Ascending aorta (tissue), 2 donors: Measurements from ENCODE around the gene CADM1. TPM values are rescaled to one million over a fixed set of nuclear protein-coding genes. Genes with fewer than 3 reads are reported as not detected.

Experiments
- DNase-seq, 2 donors: peaks; one replicate each; pipeline ENCODE4 v3.0.0-alpha.2; 2019; ENCODE audit warnings: low spot score in 2 of 2
- H3K27ac ChIP-seq, 2 donors: fragments of 200-600 bp; sonication (generic); one replicate each; pipeline ENCODE4 v1.5.1; 2016 to 2017; ENCODE audit warnings: mild to moderate bottlenecking in 1 of 2
- H3K27me3 ChIP-seq: fragments of 200-600 bp; sonication (generic); one replicate; pipeline ENCODE4 v1.5.1; 2017
- H3K36me3 ChIP-seq, 2 donors: fragments of 200-600 bp; sonication (generic); one replicate each; pipeline ENCODE4 v1.5.1; 2016
- H3K4me1 ChIP-seq, 2 donors: fragments of 200-600 bp; sonication (generic); one replicate each; pipeline ENCODE4 v1.5.1; 2016 to 2017; ENCODE audit warnings: mild to moderate bottlenecking in 1 of 2
- H3K4me3 ChIP-seq, 2 donors: fragments of 200-600 bp; sonication (generic); one replicate each; pipeline ENCODE4 v1.5.1; 2016 to 2017; ENCODE audit warnings: mild to moderate bottlenecking in 1 of 2
- H3K9me3 ChIP-seq, 2 donors: fragments of 200-600 bp; sonication (generic); one replicate each; pipeline ENCODE4 v1.5.1; 2016
- intact Hi-C: fragments of 100-400 bp; cut with DNase I; formaldehyde crosslinking; loops from one replicate; pipeline ENCODE4 v1.15.1; 2023
- total RNA-seq: library from RNA; depleted of rRNA; stranded (reverse); fragments of >200 nt; gene quantifications from one replicate; pipeline ENCODE4 v1.1.0, GENCODE V29; 2016
- TF ChIP-seq, protein P1 (sequence below), 3 experiments: fragments of 200-600 bp in 2 of 3; fragments of 450-650 bp in 1 of 3; sonication (generic) in 2 of 3; IDR thresholded peaks; one replicate each; pipeline ENCODE4 v1.5.1; 2016 to 2019; ENCODE audit warnings: antibody characterized with exemption in 3 of 3, mild to moderate bottlenecking in 1 of 3, moderate library complexity in 1 of 3

The CADM1 gene
- total RNA-seq, 1 donor from 2014 or later, result 2.4 TPM

DNA sequence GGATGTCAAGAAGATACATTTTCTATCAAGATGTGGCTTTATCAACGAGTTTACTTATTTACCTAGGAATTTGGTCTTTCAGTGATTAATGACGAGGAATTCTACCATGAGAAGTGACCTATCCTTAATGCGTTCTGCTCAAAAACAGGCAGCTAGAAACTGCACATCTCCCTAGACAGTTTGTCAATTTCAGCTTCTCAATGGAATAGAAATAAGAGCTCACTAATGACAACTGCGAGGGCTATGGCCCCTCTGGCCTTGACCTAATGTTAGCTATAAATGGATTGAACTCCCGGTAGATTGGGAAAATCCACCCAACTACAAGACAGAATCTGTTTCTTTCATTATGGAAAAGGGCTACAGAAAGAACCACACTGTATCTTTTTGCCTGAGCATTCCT lies 223.4 kb downstream of the CADM1 start:
- intact Hi-C loops, result no loop called here
- H3K4me1 ChIP-seq, result no peaks in the 10 kb centered on the region
- H3K4me3 ChIP-seq, result no peak overlapping the region
- no peak overlapping the region for H3K27ac ChIP-seq
- H3K9me3 ChIP-seq, result no peaks in the 10 kb centered on the region
- TF ChIP-seq, protein P1, sequence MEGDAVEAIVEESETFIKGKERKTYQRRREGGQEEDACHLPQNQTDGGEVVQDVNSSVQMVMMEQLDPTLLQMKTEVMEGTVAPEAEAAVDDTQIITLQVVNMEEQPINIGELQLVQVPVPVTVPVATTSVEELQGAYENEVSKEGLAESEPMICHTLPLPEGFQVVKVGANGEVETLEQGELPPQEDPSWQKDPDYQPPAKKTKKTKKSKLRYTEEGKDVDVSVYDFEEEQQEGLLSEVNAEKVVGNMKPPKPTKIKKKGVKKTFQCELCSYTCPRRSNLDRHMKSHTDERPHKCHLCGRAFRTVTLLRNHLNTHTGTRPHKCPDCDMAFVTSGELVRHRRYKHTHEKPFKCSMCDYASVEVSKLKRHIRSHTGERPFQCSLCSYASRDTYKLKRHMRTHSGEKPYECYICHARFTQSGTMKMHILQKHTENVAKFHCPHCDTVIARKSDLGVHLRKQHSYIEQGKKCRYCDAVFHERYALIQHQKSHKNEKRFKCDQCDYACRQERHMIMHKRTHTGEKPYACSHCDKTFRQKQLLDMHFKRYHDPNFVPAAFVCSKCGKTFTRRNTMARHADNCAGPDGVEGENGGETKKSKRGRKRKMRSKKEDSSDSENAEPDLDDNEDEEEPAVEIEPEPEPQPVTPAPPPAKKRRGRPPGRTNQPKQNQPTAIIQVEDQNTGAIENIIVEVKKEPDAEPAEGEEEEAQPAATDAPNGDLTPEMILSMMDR (IDR thresholded peaks at IDR 0.05), result no peak
- DNase-seq, result no peak
- H3K27me3 ChIP-seq, result no peaks in the 10 kb centered on the region
- H3K36me3 ChIP-seq, result no peaks in the 10 kb centered on the region

DNA sequence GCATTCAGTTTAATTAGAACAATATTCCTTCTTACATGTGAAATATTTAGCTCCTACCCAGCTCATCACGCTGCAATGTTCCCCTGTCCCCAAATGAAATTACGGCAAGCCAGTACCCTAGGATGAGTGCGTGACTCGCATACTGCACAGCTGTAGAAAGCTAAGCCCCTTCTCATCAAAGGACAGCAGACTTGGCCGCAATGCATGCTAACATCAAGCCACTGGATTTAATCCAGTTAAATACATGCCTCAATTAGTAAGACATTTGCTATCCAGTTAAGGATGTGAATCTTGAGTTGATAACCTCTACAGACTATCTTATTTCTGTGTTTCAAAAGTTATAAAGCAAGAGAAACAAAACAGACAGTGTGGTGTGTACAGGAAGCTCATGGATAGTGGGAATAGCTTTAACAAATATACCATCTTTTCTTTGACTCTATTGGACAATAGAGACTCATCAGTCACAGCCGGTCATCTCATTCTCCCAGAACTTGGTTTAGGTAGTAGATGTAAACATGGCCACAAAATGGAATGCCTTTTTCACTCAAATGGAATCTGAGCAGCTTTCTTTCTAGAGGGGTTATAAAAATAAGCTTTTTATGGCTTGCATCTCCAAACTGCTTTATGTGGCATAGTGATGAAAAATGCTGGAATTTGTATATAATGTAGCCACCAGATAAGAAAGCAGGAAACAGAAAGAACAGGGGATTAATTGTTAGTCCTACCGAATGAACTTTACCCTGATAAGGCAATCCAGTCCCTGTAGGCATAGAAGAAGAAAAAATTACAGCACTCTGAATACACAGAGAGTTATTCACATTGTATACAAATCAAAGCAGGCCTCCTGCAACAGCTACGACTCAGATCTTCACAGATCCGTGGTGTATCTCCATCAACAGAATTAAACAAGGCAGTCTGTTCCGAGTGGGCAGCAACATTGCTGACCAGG lies 224.1 kb downstream of the CADM1 start:
- Histone ChIP-seq H3K9me3 (no peaks in the 10 kb centered on the region), H3K27ac (no peak overlapping the region), H3K36me3 (no peaks in the 10 kb centered on the region), H3K27me3 (no peaks in the 10 kb centered on the region), H3K4me3 (no peak overlapping the region), H3K4me1 (no peaks in the 10 kb centered on the region)
- TF ChIP-seq, protein P1 (IDR thresholded peaks at IDR 0.05), result no peak
- intact Hi-C loops, result no loop called here
- DNase-seq, result no peak

DNA sequence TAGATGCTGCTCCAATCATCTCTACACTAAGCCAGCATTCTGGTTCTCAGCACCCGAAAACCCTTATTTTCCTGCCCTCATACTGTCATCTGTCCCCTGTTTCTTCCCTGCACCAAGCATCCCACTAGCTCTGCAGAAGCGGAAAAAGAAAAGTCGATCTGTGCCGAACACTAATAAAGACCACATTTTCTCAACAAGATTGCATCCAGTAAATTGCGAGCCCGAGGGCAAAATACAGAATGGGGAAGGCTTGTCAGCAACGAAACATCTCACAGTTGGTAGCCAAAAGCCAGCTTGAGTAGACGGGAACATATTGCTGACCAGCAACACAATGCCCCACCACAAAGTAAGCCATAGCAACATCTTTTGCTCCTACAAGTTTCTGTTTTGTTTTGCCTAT lies 227.4 kb downstream of the CADM1 start:
- DNase-seq, result no peak
- Histone ChIP-seq H3K27me3 (no peaks in the 10 kb centered on the region), H3K9me3 (no peaks in the 10 kb centered on the region), H3K36me3 (no peaks in the 10 kb centered on the region), H3K4me1 (no peaks in the 10 kb centered on the region), H3K27ac (no peak overlapping the region), H3K4me3 (no peak overlapping the region)
- TF ChIP-seq, protein P1 (IDR thresholded peaks at IDR 0.05), result no peak
- intact Hi-C loops, result no loop called here

DNA sequence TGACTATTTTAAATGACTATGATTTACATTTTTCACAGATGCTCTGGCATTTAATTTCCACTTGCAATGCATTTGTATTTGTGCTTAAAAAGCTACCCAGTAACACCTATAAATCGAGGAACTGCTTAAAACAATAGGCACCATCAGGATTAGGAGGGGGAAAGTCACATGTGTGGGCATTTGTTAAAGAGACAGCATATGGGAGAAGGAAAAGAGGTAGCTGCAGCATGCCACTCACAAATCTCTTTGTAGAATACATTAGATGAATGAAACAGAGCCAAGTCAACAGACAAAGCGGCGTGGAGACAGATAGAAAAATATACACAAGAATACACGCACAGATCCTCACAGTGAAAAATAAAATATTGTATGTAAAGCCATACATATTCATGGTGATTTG lies 228.0 kb downstream of the CADM1 start:
- DNase-seq, result no peak
- no peaks in the 10 kb centered on the region for H3K9me3 ChIP-seq
- H3K27ac ChIP-seq, result no peak overlapping the region
- H3K36me3 ChIP-seq, result no peaks in the 10 kb centered on the region
- intact Hi-C loops, result no loop called here
- H3K4me1 ChIP-seq, result no peaks in the 10 kb centered on the region
- TF ChIP-seq, protein P1 (IDR thresholded peaks at IDR 0.05), result no peak
- H3K27me3 ChIP-seq, result no peaks in the 10 kb centered on the region
- H3K4me3 ChIP-seq, result no peak overlapping the region

DNA sequence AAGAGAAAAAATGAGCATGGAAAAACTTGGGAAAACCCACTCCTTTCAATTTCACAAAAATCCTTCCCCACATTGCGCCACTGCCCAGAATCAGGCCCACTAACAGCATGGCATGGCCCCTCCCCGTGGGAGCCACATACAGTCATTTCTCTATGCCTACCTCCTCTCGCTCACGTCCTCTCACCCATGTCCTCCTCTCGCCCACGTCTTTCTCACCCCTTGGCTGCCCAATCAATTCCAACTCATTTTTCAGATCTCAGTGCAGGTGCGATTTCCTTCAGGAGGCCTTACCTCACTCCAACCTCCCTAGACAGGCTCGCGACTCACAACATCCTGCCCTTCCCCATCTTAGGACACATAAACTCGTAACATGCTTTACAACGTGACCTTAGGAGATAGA lies 229.2 kb downstream of the CADM1 start:
- Histone ChIP-seq H3K4me3 (no peak overlapping the region), H3K9me3 (no peaks in the 10 kb centered on the region), H3K36me3 (no peaks in the 10 kb centered on the region), H3K27me3 (no peaks in the 10 kb centered on the region), H3K4me1 (no peaks in the 10 kb centered on the region), H3K27ac (no peak overlapping the region)
- TF ChIP-seq, protein P1 (IDR thresholded peaks at IDR 0.05), result no peak
- intact Hi-C loops, result no loop called here
- no peak for DNase-seq
